Measurements from ENCODE around the gene FOXO3. TPM values are rescaled to one million over a fixed set of nuclear protein-coding genes. Genes with fewer than 3 reads are reported as not detected.

The FOXO3 gene
- total RNA-seq, 4 donors from 2014 or later: 29.9 to 66.1 (median 59.1) TPM

GRCh38 chr6:108711071-108711470, 150.4 kb downstream of the FOXO3 start:
- 71 to 75% methylated on average over 3 to 5 of the region's 5 CpGs for WGBS, 2 donors (ENCODE audit: low coverage in 1 of 2)
- no peaks in the 10 kb centered on the region for H3K36me3 ChIP-seq
- no peak overlapping the region for H3K4me3 ChIP-seq
- peak overlapping the region in 3 of 4 donors; percentile 35 to 67 (median 48) for H3K27ac ChIP-seq
- intact Hi-C loops (cut with DNase I; ENCODE audit: low total_unique reads): no loop called here
- no peaks in the 10 kb centered on the region for H3K27me3 ChIP-seq
- H3K4me1 ChIP-seq: peaks cover 0 to 19% (median 3%) of the 10 kb centered on the region in 4 donors
- H3K9me3 ChIP-seq: no peaks in the 10 kb centered on the region
- TF ChIP-seq CTCF (IDR thresholded peaks at IDR 0.05) (no peak), POLR2A (IDR thresholded peaks at IDR 0.05) (no peak), EP300 (IDR thresholded peaks at IDR 0.05; ENCODE audit: low read depth) (no peak), POLR2AphosphoS5 (IDR thresholded peaks at IDR 0.05) (peak; percentile 60 to 75 (median 71))
- DNase-seq: no peak
- in situ Hi-C loops (cut with MboI; ENCODE audit: low pct_ligation_motif_present in 1 of 4, low pct_unique_long_range_greater_than_20kb in 1 of 4, low sequenced_read_pairs in 3 of 4): no loop called here

- Histone ChIP-seq H3K9me3 (no peaks in the 10 kb centered on the region), H3K4me3 (no peak overlapping the region), H3K27ac (peak overlapping the region in 2 of 4 donors; percentile 35 to 67), H3K4me1 (peaks cover 0 to 19% (median 3%) of the 10 kb centered on the region in 4 donors), H3K27me3 (no peaks in the 10 kb centered on the region), H3K36me3 (no peaks in the 10 kb centered on the region)
- in situ Hi-C loops (cut with MboI; ENCODE audit: low pct_ligation_motif_present in 1 of 4, low pct_unique_long_range_greater_than_20kb in 1 of 4, low sequenced_read_pairs in 3 of 4) (no loop called here), intact Hi-C loops (cut with DNase I; ENCODE audit: low total_unique reads) (no loop called here)
- no peak for TF ChIP-seq POLR2A (IDR thresholded peaks at IDR 0.05)
- TF ChIP-seq CTCF (IDR thresholded peaks at IDR 0.05): no peak
- no peak for TF ChIP-seq POLR2AphosphoS5 (IDR thresholded peaks at IDR 0.05)
- TF ChIP-seq EP300 (IDR thresholded peaks at IDR 0.05; ENCODE audit: low read depth): no peak
- DNase-seq: no peak
- 60 to 74% methylated on average over 3 to 5 of the region's 5 CpGs for WGBS, 2 donors (ENCODE audit: low coverage in 1 of 2)
These were observed 151.1 kb downstream of the FOXO3 start for GRCh38 chr6:108711826-108712225.

GRCh38 chr6:108712946-108713345, 152.2 kb downstream of the FOXO3 start:
- peak; percentile 29 for DNase-seq
- 52 to 83% methylated on average over 1 to 2 of the region's 2 CpGs for WGBS, 2 donors (ENCODE audit: low coverage in 1 of 2)
- TF ChIP-seq POLR2AphosphoS5 (IDR thresholded peaks at IDR 0.05) (no peak), CTCF (IDR thresholded peaks at IDR 0.05) (no peak), EP300 (IDR thresholded peaks at IDR 0.05; ENCODE audit: low read depth) (no peak), POLR2A (IDR thresholded peaks at IDR 0.05) (no peak)

GRCh38 chr6:108714101-108714765, 153.5 kb downstream of the FOXO3 start:
- in situ Hi-C loops (cut with MboI; ENCODE audit: low pct_ligation_motif_present in 1 of 4, low pct_unique_long_range_greater_than_20kb in 1 of 4, low sequenced_read_pairs in 3 of 4) (no loop called here), intact Hi-C loops (cut with DNase I; ENCODE audit: low total_unique reads) (no loop called here)
- WGBS, 2 donors (ENCODE audit: low coverage in 1 of 2): 39 to 46% methylated on average over 5 to 7 of the region's 7 CpGs
- Histone ChIP-seq H3K27ac (peak overlapping the region in 1 of 4 donors; percentile 4), H3K36me3 (no peaks in the 10 kb centered on the region), H3K4me3 (no peak overlapping the region), H3K9me3 (no peaks in the 10 kb centered on the region), H3K4me1 (peaks cover 0 to 19% (median 0%) of the 10 kb centered on the region in 4 donors), H3K27me3 (no peaks in the 10 kb centered on the region)
- TF ChIP-seq EP300 (IDR thresholded peaks at IDR 0.05; ENCODE audit: low read depth): no peak
- no peak for TF ChIP-seq POLR2A (IDR thresholded peaks at IDR 0.05)
- TF ChIP-seq POLR2AphosphoS5 (IDR thresholded peaks at IDR 0.05): no peak
- TF ChIP-seq CTCF (IDR thresholded peaks at IDR 0.05): no peak
- DNase-seq: no peak

More at GRCh38 chr6:108712946-108713345, 152.2 kb downstream of the FOXO3 start:
- H3K9me3 ChIP-seq: no peaks in the 10 kb centered on the region
- peaks cover 0 to 19% (median 0%) of the 10 kb centered on the region in 4 donors for H3K4me1 ChIP-seq
- intact Hi-C loops (cut with DNase I; ENCODE audit: low total_unique reads) (no loop called here), in situ Hi-C loops (cut with MboI; ENCODE audit: low pct_ligation_motif_present in 1 of 4, low pct_unique_long_range_greater_than_20kb in 1 of 4, low sequenced_read_pairs in 3 of 4) (no loop called here)
- no peaks in the 10 kb centered on the region for H3K27me3 ChIP-seq
- no peak overlapping the region for H3K27ac ChIP-seq
- H3K4me3 ChIP-seq: no peak overlapping the region
- H3K36me3 ChIP-seq: no peaks in the 10 kb centered on the region
